ENCODE results near the gene FAIM2. TPM values are rescaled to one million over a fixed set of nuclear protein-coding genes. Genes with fewer than 3 reads are reported as not detected.

The FAIM2 gene
- total and polyA plus RNA-seq, 11 donors: 0.33 to 15.0 (median 5.0) TPM

- H3K27me3 ChIP-seq: peaks cover 0 to 6% (median 0%) of the 10 kb centered on the region in 9 donors
- no peak overlapping the region for H3K4me3 ChIP-seq
- TF ChIP-seq CTCF (IDR thresholded peaks at IDR 0.05) (no peak), POLR2A (IDR thresholded peaks at IDR 0.05) (no peak)
- ATAC-seq (peak; percentile 92 to 97 (median 94)), DNase-seq (peak; percentile 93 to 96 (median 94))
- no peaks in the 10 kb centered on the region for H3K36me3 ChIP-seq
- intact Hi-C loops (cut with DNase I): loop anchor here (2.0 to 10.0 kb wide), 10 partner anchors 73 to 203 kb away; partner anchors contain the start of genes ASIC1 (in 7 of the 10) and AQP5 (in 1 of the 10)
- peak overlapping the region in 11 of 12 donors; percentile 19 to 78 (median 69) for H3K27ac ChIP-seq
- no peaks in the 10 kb centered on the region for H3K9me3 ChIP-seq
- peaks cover 4 to 46% (median 29%) of the 10 kb centered on the region in 12 donors for H3K4me1 ChIP-seq
- WGBS, 4 donors: 2 to 13% (median 7%) methylated on average over 11 to 16 of the region's 16 CpGs
Measured at GRCh38 chr12:49868952-49869815, 34.5 kb downstream of the FAIM2 start.

DNA sequence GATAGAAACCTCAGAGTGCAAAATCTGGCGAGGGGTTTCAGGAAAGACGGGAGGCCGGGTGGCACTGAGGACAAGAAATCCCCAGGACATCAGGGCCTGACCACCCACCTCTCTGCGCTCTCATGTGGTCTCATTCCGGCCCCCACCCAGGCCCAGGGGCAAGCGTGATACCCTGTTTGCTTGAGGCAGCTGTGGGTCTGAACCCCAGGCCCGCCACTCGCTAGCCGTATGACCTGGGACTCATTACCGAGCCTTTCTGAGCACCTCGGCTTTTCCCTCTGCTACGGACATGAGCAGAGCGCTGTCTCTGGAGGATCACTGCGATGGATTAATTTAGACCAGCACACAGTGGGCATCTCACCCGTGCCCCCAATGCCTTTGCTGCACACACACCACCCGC lies 35.3 kb downstream of the FAIM2 start:
- intact Hi-C loops (cut with DNase I): loop anchor here (2.0 to 10.0 kb wide), 10 partner anchors 74 to 204 kb away; partner anchors contain the start of genes ASIC1 (in 7 of the 10) and AQP5 (in 1 of the 10)
- WGBS, 4 donors: 52 to 66% (median 60%) methylated on average over 11 to 16 of the region's 16 CpGs
- peaks cover 0 to 6% (median 0%) of the 10 kb centered on the region in 9 donors for H3K27me3 ChIP-seq
- TF ChIP-seq POLR2A (IDR thresholded peaks at IDR 0.05) (no peak), CTCF (IDR thresholded peaks at IDR 0.05) (no peak)
- H3K36me3 ChIP-seq: no peaks in the 10 kb centered on the region
- H3K27ac ChIP-seq: peak overlapping the region in 11 of 12 donors; percentile 19 to 78 (median 69)
- DNase-seq (peak in 1 of 5 donors; percentile 36), ATAC-seq (no peak)
- H3K4me1 ChIP-seq: peaks cover 4 to 45% (median 29%) of the 10 kb centered on the region in 12 donors
- H3K9me3 ChIP-seq: no peaks in the 10 kb centered on the region
- no peak overlapping the region for H3K4me3 ChIP-seq

DNA sequence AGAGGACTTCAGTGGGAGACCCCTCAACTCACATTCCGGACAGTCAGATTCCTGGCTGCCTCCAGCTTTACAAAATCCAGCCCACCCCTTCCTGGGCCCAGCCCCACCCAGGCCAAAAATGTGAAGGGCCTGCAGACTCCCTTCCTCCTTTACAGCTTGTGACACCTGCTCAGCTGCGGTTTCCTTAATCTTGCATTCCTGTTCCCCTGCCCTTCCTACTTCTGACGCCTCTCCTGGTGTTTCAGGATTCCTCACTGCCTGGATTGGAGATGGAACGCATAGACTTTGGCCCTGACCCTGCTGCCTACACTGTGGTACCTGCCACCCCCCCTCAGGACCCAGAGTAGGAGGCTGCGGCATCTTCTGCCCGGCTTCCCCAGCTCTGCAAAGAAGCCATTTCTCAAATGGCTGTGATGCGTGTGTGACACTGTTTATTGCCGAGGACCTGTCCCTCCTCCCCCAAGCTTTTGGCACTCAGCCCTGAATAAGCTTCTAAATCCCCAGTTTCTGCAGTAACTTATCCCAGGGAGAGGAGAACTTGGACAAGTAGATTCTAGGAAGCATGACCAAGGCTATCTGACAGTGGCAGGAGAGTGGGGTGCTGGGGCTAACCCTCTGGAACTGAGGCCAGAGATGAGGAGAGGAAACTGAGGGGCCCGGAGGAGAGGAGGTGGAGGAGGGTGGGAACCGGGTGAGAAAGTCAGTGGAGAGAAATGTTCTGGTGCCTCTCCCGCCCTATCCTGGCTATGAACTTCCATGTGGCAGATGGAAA lies 35.9 kb downstream of the FAIM2 start:
- H3K27ac ChIP-seq: peak overlapping the region in 11 of 12 donors; percentile 19 to 78 (median 69)

More for the DNA sequence above, 35.9 kb downstream of the FAIM2 start:
- TF ChIP-seq POLR2A (IDR thresholded peaks at IDR 0.05): no peak
- no peak for TF ChIP-seq CTCF (IDR thresholded peaks at IDR 0.05)
- DNase-seq (no peak), ATAC-seq (no peak)
- Histone ChIP-seq H3K36me3 (no peaks in the 10 kb centered on the region), H3K4me3 (no peak overlapping the region), H3K9me3 (no peaks in the 10 kb centered on the region), H3K27me3 (peaks cover 0 to 6% (median 0%) of the 10 kb centered on the region in 9 donors), H3K4me1 (peaks cover 4 to 42% (median 29%) of the 10 kb centered on the region in 12 donors)
- intact Hi-C loops (cut with DNase I): loop anchor here (1.0 to 10.0 kb wide), 11 partner anchors 75 to 205 kb away; partner anchors contain the start of genes ASIC1 (in 7 of the 10) and AQP5 (in 1 of the 10)
- WGBS, 4 donors: 31 to 45% (median 37%) methylated on average over 11 of the region's 11 CpGs

Data from heart left ventricle (tissue), 16 donors.